Dedifferentiated amniotic fluid mesenchymal stem cell (primary cell): ENCODE results near the gene CNTFR.
A peak's percentile ranks its signal among the peaks of the same experiment; 100 is the strongest.

ENCODE experiments used
- DNase-seq: peaks from one replicate; pipeline ENCODE4 v3.0.0-alpha.2; 2016; ENCODE audit errors: extremely low spot score

CNTFR gene

DNA sequence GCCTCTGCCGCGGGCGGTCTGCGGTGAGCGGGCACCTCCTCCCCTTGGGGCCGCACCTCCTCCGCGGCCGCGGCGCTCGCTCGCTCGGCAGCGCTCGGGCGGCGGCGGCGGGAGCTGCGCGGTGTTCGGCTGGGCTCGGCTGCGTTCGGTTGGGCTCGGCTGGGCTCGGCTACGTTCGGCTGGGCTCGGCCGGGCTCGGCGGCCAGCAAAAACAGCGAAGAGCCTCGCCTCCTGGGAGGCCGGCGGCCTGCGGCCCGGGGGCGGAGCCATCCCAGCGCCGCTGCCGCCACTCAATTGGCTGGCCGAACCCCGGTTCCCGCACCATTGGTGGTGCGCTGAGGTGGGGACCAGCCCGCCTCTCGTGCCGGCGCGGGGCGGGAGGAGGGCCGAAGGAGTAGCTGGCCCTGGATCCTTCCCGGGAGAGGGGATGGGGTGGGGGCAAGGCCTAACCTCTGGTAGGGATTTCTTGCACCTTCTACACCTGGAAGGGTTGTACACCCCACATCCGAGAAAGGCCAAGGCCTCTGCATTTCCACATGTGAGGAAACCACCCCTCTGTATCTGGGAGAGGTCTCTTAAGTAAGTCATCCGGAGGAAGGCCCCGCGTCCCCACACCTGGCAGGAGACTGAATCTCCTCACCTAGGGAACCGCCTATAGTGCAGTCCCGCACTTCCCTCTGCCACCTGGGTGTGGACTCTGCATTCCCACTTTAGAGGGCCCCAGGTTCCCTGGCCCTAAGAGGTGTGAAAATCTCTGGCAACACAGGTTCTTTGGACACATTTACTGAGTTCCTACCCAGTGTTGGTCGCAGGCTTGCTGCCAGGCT is 66.3 kb downstream of the CNTFR start, which contains the start of gene ENHO:
Gene ENHO, minus strand, starts transcription at position 20 of the 827 bp plus-strand sequence. CDS start 1,295 bp downstream, outside the sequence.
- peak; percentile 69 for DNase-seq

GRCh38 chr9:34522091-34522887 is 67.2 kb downstream of the CNTFR start:
- DNase-seq: no peak

DNA sequence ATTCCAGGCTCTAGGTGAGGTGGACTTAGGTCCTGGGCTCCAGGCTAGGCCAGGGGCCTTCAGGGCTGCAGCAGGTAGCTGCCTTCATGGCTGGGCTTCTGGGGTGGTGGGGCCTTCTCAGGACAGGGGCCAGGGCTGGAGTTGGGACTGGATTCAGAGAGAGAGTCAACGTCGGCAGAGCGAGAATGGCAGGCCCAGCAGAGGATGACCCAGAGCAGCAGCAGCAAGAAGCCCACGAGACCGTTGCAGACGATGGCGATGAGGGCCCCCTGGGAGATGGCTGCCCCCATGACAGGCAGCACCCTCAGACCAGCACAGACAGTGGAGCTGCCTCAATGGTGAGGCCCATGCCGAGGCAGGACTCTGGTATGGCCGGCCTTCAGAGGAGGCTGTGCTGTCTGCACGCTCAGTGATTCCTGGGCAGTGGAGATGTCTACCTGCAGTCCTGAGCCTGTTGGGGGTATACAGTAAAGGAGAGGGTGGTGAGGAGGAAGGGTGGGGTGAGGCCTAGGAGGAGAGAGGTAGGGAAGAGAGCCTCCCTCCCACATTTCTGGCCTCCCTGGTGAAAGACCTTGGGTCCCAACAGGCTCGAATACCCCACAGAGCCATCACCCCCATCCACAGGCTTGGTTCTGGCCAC is 68.0 kb downstream of the CNTFR start:
- DNase-seq: no peak

GRCh38 chr9:34520505-34521385 is 68.8 kb downstream of the CNTFR start:
- DNase-seq: no peak

DNA sequence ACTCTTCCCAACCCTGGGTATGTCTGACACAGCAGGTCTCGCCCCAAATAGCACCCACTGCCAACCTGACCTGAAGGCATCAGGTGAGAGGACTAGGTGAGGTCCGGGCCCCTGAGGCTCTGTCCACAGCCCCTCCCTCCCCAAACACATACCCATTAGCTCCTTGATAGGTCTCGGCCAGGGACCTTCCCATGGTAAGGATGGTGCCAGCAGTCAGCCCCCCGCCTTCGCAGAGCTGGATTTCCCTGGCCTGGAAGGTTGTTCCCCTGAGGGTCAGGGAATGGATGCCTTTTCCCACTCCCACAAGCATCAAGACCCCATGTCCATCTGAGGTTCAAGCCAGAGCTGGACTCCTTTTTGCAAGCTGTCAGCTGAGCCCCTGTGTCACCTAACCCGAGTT is 69.4 kb downstream of the CNTFR start:
- DNase-seq: no peak

DNA sequence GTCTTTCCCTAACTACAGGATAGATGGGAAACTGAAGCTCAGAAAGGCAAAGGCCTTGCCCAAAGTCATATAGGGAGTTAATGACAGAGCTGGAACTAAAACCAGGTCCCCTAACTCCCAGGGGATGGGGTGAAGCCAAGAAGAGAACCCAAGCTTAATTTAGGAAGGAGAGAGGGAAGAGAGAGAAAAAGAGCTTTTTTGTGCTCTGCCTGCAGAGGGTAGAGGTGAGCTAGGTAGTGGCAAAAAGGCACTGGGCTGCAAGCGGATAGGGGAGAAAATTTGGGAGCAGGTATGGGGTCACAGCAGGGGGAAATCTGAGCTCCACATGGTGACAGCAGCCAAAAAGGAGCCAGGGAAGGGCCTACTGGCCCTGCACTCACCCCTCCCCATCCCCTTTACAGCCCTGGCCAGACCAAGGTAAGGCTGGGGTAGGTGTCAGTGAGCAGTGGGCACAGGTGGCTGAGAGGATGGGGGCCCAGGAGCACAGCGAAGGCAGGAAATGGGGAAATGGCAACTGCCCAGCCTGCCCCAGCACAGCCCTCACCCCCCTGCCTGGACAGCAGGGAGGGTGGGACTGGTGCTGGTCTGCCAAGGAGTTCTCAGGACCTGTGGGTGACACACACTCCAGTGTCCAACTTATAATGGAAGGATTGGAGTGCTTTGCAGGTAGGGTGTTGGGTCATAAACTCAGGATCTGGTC is 70.1 kb downstream of the CNTFR start:
- no peak for DNase-seq

- no peak for DNase-seq
These were observed 70.6 kb downstream of the CNTFR start for GRCh38 chr9:34518896-34519295.

DNA sequence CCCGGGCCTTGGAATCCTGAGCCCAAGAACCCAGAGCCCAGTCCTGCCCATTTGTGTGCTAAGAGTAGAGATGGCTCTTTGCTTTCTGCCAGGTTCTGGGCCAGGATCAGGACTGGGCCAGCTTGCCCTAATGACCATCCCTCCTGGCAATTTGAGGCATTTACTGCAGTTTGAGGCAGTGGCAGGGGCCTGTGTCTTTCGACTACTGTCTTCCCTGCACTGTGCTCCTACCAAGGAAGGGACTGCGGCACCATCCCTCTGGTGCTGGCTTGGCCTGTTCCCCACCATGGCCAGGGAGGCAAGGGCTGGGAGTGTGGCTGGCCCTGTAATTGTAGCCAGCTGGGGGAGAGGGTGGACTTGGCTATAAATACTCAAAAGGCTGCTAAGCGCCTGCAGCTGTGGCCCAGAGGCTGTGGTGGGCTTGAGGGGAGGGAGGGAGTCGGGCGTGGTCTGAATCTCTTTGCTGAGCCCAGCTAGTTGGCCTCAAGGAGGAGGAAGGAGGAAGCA is 71.4 kb downstream of the CNTFR start:
- no peak for DNase-seq

DNA sequence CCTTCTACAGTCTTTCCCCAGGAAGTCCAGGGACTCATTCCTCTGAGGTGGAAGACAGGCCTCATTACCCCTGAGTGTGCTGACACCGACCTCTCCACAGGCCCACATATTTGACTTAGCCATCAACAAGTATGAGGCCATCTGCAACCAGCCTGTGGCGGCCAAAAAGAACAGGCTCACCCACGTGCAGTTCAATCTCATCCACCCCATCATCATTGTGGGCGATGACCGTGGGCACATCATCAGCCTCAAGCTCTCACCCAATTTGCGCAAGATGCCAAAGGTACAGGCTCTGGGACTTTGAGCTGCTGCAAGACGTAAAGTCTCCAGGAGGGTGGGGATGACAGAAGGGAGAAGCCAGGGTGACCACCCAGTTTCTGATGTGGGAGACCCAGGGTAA is 72.3 kb downstream of the CNTFR start:
- DNase-seq: no peak

DNA sequence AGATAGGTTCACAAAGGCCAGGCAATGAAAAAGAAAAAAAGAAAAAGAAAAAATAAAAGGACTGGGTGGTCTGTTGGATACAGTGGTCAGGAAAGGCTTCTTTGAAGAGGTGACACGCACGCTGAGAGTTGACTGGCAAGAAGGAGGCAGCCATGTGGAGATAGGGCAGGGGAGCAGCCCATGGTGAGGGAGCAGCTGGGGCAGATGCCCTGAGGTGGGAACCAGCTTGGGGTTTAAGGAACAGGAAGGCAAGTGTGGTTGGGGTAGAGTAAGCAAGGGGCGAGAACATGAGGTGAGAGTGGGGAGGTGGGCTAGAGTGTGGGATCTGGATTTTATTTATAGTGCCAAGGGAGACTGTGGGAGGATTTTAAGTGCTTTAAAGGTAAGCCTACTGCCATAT is 73.6 kb downstream of the CNTFR start:
- no peak for DNase-seq

DNA sequence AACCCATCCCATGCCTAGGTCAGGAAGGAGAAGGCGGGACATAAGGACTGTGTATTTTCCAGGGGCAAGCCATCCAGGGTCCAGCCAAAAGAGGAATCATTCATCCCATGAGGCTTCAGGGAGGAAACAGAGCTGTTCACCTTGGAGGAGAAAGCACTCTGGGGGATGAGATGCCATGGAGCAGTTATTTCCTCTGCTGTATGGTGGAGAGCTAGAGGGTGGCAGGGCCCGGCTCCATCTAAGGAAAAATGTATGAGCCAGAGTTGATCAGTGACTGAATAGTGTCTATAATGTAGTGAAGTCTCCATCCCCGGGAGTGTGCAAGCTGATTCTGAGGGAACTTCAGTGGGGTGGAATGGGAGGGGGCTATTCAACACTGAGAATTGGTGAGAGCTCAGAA is 74.7 kb downstream of the CNTFR start:
- DNase-seq: no peak

GRCh38 chr9:34514401-34514800 is 75.1 kb downstream of the CNTFR start:
- DNase-seq: no peak

GRCh38 chr9:34513567-34514214 is 75.8 kb downstream of the CNTFR start:
- DNase-seq: no peak

DNA sequence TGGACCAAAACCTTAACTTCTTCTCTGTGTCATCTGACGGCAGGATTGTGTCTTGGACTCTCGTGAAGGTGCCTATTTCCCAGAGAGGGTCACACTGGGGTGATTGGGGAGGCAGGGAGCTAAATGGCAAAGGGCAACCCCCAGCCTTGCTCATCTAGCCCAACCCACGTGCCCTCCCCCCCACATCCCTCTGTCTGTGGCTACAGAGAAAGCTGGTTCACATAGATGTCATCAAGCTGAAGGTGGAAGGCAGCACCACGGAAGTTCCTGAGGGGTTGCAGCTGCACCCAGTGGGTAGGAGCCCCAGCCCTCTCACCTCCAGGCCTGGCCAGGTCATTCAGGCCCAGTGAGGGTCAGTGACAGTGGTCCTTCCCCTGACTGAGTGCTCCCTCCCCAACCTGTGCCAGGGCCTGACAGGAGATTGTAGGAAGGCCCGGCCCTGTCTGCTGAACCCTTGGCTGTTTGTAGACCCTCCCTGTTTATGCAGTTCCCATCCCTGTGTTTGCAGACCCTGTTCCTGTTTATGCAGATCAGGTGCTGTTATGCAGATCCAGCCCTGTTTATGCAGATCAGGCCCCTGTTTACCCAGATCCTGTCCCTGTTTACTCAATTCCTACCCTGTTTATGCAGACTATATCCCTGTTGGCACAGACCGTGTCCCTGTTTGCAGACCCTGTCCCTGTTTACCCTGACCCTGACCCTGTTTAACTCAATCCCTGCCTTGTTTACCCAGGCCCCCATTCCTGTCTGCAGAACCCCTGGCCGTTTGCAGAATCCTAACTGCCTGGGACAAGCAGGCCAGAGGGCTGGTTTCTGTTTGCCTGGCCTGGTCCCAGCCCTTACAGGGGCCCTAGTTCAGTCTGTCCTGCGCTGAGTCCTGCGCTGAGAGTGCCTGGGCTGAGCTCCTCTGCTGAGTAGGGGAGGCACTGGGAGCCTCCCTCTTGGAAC is 77.1 kb downstream of the CNTFR start:
- no peak for DNase-seq

GRCh38 chr9:34510497-34511468 is 78.7 kb downstream of the CNTFR start:
- no peak for DNase-seq

DNA sequence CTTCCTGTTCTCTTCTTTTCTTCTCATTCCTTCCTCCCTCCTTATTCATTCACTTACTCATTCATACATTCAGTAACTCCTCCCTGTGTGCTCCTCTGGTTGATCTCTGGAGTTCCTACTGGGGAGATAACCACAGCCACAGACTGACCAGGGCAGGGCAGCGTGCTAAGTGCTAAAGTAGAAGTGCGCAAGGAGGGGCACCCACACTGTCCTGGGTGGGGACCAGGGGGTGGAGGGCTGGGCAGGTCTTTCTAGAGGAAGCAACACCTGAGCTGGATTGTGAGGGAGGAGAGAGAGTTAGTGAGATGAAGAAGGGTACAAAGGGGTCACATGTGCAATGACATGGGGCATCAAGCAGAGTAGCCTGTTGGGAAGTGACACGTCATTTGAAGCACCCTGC is 80.6 kb downstream of the CNTFR start:
- DNase-seq: no peak

DNA sequence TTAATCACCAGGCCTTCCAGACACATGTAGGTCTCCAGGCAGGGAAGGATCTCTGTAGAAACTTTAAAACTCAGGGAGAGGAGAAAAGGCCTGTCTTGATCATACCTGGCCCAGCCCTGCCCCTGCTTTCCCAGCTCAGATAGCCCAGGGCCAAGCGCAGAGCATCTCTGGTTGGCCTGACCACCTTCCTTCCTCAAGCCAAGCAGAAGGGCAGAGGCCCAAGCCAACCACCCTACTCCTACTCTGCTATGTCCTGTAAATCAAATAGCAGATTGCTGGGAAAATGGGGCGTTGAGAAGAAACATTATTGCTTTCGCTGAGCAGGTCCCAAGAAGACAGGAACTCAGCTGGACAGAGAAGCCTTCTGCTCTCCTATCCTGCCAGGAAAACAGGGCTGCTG is 81.1 kb downstream of the CNTFR start:
- DNase-seq: no peak

DNA sequence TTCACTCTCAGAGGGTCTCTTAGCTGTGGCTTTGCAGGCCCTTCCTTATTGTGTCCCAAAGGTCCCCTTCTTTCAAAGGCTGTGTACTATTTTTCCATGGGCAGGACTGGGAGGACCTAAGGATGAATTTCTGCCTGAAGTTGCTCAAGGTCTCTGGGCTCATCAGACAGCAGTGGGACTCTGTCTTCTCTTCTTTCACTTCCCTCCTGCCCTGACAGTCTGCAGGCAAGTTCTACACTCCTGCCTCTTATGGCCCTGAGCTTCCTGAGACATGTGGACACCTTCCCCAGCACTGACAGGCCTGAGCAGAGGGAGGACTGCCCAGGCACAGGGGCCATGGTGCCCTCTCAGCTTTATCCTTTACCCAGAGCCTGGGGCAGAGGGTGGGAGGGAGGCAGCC is 81.6 kb downstream of the CNTFR start:
- DNase-seq: no peak
